Measurements from ENCODE around the gene DNTT. TPM values are rescaled to one million over a fixed set of nuclear protein-coding genes. Genes with fewer than 3 reads are reported as not detected.

The DNTT gene
- total RNA-seq, 1 donor from 2014 or later = not detected

DNA sequence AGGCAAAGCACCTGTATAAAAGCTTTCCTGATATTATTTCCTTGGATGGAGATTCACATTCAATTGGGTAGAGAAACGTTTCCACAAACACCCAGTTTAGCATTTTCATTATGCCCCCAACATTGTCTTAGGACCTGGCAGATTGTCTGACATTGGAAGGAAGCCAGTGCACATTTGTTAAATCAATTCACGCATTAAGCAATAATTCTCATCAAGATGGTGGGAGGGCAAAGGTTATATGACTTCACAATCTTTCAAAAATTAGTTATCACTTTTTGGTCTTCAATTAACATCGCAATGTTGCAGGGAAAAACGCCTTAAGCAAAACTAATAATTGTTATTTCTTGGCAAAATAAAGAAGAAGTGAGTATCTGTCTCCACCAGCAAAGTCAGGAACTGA, 38.2 kb downstream of the DNTT start:
- DNase-seq (ENCODE audit: low spot score) = no peak

DNA sequence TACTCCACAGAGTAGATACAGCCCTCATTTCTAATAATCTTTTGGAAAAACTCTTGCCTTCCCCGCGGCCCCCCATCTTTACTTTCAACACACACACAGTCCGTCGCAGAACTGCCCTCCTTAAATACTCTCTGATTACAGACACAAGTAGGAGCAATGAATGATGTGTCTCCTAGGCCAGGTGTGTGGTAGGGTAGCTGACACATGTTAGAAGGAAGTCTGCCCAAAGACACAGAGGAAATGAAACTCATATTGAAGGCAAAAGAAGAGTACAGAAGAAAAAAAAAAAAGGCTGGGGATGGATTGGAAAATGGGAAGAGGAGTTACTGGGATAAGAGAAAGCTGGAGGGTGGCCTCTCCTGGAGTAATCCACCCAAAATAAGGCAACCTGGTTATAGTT, 39.9 kb downstream of the DNTT start:
- DNase-seq (ENCODE audit: low spot score) = no peak

DNA sequence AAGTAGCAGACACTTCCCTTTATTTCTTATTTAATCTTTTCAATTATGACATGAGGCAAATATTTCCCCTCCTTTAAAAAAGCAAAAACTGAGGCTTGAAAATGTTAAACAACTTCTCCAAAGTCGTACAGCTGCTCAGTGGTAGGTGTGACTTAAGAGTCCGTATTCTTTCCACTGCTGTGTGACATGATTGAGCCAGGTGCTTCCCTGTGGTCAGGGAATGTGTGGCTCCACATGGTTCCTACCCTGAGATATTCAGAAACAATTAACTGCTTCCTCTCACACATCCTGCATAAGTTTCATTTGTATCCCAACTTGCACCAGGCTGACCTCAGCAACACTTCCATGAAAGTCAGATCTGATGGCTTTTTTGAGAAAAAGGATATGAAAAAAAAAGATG, 41.0 kb downstream of the DNTT start:
- no peak for DNase-seq (ENCODE audit: low spot score)

DNA sequence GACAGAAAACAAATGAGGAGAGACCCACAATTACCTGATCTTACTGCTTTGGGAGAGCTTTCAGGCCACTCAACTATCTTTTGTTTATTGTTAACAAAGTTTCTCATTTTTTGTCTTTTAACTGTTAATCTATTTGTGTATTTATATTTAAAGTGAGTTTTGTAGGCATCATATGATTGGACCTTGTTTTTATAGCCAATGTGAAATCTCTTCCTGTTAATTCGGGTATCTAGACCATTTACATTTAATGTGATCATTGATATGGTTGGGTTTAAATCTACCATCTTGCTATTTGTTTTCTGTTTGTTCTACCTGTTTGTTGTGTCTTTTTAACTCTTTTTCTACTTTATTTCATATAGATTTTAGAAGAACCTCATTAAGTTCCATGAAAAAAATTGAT, 42.1 kb downstream of the DNTT start:
- no peak for DNase-seq (ENCODE audit: low spot score)

DNA sequence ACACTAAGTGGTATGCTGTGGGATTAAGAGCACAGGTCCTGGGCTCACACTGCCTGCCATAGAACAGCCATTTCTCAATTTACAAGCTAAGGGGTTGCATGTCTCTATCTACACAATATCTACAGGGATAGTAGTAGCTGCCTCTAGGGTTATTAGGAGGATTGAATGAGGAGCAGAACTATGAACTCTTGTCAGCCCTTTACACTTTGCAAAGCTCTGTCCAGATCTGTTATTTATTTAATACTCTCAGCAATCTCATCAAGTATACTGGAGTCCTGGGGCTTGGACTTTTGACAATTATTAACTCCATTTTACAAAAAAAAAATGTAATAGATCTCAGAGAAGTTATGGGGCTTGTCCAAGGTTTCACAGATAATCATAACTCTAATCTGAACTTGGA, 47.8 kb downstream of the DNTT start:
- no peak for DNase-seq (ENCODE audit: low spot score)

DNA sequence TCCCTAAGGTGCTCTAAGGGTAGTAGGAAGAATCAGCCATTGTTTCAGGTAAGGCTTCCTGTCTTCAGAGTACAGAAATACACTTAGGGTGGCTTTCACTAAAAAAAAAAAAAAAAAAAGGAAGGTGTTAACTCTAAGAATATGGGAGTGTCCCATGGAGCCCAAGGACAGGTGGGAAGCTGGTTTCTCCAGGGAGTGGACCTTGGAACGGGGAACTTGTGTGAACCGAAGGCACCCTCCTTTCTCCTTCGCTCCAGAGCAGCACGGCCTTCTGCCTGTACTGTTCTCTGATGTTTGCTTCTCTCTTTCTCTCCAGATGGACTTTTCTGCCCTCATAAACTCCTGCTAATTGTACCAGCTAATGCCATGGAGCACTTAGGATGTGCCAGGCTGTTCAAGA, 48.3 kb downstream of the DNTT start:
- DNase-seq (ENCODE audit: low spot score) = peak; percentile 72

DNA sequence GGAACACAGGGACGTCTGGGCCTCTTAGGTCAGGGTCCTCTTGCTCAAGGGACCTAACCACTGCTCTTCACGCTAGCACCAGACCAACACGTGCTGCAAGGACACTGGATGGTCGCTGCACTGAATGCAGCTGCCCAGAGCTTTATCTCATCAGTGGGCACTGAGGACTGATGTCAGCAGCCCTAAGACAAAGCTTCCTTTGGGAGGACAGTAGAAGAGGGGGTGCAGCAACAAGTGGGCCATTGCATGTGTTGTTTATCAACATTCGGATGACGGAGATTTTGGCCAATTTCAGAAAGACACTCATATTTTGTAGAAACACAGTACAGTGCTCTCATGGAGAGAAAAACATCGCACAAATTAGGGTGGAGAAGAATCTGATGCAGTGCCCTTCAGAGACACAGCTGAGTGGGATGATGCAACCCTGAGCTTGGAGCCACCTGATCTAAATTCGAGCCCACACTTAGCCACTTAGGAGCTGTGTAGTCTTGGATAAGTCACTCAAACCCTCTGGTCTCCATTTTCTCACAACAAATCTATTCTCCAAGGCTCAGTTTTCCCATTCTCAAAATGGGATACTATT, 52.9 kb downstream of the DNTT start:
- DNase-seq (ENCODE audit: low spot score) = no peak

DNA sequence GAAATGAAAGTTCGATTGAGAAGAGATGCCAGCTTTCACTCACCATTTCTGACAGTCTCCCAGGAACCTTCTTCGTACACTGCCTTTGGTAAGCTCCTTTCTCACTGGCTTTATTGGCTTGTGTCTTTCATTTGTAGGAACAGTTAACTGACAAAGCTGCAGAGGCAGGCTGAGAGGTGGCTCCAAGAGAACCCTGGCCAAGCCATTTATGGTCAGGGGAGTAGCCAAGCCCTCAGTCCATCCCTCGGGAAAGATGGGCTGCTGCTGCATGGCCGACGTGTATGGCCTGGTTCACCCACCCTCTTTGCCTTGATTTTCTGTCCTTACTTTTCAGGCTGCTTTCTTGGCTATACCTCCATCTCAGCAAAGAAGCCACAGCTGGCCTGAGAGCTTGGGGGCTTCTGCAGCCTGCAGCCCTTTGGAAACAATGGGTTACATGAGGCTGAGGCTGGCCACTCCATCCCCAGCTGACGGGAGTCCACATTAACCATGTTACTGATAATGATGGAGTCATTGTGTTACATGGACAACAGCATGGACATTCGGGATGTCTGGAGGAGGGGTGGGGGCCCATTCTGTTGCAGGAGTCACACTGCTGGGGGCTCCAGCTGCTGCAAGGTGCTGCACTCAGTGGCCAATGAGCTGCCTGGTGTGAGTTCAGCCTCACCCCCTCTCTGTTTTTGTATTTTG, 54.8 kb downstream of the DNTT start, which contains the start of gene OPALIN:
OPALIN (minus strand) TSS at position 152 of the 690 bp plus-strand sequence; CDS start at position 46, 106 bp downstream.
- no peak for DNase-seq (ENCODE audit: low spot score)

DNA sequence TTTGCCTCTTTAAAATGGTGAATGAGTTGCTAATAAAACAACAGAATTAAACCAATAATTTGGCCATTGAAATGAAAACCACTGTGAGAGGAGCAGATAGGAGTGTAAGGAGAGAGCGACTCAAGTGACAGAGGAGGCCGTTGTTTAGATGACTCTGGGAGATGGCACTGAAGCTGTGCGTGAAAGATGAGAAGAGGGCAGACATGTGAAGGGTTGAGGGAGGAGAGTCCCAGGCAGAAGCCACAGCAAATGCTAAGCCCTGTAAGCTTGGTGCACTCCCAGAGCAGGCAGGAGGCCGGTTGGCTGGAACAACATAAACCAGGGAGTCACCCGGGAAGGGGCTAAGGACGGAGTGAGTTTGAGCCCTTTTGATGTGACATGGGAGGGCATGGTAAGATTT, 55.4 kb downstream of the DNTT start:
- no peak for DNase-seq (ENCODE audit: low spot score)

DNA sequence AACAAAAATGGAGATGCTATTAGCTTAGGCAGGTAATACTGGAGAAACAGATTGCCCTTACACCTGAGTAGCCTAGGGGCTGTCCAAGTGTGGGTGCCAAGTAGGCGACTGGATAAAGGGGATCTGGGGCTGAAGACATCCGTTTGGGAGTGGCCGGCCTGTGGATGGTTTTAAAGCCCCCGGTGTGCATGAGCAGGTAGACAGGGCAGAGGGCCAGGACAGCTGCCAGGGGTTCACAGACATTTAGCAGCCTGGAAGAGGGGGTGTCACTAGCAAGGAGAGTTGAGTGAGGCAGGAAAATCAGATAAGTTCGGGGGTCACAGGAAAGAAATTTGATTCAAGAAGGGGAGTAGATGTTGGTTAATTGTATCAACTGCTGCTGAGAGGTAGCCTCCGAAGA, 56.1 kb downstream of the DNTT start:
- no peak for DNase-seq (ENCODE audit: low spot score)

DNA sequence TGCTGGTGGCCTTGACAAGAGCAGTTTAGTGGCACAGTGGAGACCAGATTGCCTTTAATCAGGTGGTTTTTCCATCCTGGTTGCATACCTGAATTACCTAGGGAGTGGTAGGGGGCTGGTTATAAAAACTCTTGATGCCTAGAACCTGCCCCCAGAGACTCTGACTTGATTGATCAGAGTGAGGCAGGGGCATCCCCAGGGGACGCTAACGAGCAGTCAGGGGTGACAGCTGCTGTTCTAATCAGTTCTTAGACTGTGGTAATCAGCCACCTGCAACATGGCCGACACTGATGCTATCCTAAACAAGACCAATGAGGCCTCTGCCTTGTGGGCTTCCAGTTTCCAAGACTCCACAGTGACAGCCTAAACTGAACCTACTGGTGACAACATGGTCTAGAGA, 56.5 kb downstream of the DNTT start:
- no peak for DNase-seq (ENCODE audit: low spot score)

DNA sequence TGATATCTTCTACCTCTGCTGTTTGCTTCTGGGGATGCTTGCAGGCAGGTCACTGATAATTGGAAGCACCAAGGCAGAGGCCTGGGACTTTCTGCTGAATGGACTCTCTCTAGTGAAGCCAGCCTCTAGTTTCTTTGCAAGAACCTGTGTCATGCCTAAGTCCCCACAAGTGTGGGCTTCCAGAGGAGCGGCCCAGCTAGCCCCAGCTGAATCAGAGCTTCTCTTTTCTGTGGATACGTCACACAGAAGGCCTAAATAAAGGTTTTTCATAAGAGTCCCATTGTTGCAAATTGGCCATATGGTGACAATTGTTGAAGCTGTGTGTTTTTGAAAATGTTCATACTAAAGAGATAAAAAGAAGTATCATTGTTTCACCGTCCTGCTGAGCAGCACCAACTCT, 61.3 kb downstream of the DNTT start:
- no peak for DNase-seq (ENCODE audit: low spot score)

DNA sequence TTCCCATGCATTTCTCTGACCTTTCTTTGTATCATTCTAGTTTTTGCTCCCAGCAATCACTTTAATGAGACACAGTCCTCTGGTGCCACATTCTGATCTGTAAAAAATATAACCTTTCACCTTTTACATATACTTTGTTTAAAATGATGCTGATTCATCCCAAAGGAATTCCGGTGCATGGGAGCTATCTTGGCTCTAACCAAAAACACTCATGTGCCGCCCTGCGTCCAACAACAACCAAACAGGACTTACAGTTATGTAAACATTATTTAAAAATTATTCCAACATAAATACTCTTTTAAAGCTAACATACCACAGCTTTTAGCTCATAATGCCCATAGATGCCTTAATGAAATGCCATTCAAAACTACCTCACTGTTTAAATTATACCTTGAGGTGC, 62.3 kb downstream of the DNTT start:
- no peak for DNase-seq (ENCODE audit: low spot score)

DNA sequence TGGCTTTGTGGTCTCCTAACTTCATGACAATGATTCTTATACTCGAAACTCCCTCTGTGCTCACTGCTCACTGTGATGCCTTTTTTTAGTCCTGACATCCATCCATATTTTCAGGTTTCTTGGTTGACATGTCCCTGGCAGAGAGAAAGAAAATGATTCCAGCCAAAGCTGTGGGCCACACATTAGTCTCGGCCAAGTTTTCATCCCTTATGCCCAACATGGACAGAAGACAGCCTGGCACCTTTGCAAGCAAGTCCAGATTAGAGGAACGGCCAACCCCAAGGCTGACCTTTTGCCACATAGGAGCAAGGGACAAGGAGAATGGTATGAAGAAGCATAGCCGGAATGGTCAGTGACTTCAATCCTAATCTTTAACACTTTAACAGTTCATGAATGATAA, 63.2 kb downstream of the DNTT start:
- no peak for DNase-seq (ENCODE audit: low spot score)

DNA sequence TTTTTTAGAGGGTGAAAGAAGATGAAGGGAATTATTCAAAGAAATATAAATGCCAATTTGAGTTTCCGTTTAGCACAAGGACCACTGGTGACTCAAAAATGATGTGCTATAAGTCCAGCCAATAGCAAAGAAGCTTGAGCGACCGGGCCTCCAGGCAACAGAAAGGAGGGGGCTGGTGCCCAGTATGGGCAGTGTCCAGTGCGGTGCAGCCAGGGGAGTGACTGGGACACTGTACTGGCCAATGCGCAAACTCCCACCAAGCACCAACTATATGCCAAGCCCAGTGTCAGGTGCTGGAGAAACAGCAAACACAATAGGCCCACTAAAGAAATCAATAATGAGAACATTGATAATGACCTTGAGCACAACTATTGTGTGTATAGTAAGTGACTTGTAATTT, 64.7 kb downstream of the DNTT start:
- peak; percentile 57 for DNase-seq (ENCODE audit: low spot score)

DNA sequence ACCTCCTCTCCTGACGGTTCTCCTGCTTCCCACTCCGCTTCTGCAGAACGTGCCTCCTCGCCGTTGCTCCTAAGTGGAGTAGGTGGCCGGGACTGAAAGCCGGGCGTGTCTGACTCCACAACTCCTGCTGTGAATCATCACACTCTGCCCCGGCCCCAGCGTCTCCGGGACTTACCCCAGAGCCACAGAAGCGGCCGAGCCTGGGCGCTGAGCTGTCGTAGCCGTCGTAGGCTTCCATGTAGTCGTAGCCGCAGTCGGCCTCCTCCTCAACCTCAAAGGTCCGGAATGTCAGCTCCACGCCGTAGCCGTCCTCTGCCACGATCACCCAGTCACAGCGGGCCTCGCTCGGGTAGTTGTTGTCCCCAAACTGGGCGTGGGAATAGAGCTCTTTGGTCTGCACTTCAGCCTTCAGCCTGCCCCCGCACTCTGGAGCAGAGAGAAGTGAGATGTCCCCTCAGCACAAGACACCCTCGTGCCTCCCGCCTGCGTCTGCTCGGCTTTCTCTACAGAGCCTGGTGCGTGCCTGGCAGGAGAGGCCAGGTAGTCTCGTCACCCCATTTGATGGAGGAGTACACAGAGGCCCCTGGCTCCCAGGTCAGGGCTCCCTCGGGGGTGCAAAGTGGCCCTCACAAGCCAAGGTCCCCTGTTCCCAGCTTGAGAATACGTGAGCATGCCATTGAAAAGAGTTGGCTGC, 65.8 kb downstream of the DNTT start:
- DNase-seq (ENCODE audit: low spot score) = peak; percentile 28

DNA sequence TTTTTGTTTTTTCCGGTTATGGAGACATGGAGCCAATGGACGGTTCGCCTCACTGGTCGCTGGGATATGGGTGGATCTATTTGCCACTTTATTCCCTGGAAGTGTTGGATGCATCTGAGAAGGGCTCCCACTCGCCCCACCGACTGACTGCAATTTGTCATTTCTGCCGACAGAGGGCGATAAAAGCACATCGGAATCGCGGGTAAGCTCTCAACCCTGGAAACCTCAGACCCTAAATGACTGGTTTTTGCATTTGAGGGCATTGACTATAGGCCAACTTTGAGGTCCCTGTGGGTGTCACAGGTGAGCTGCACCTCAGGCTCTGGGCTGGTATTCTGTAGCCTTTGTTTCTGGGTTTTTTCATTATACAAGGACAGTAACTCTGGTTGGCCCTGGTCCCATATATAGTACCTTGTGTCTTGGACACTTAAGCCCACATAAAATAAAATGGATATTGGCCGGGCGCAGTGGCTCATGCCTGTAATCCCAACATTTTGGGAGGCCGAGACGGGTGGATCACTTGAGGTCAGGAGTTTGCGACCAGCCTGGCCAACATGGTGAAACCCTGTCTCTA, 66.4 kb downstream of the DNTT start:
- peak; percentile 44 for DNase-seq (ENCODE audit: low spot score)

DNA sequence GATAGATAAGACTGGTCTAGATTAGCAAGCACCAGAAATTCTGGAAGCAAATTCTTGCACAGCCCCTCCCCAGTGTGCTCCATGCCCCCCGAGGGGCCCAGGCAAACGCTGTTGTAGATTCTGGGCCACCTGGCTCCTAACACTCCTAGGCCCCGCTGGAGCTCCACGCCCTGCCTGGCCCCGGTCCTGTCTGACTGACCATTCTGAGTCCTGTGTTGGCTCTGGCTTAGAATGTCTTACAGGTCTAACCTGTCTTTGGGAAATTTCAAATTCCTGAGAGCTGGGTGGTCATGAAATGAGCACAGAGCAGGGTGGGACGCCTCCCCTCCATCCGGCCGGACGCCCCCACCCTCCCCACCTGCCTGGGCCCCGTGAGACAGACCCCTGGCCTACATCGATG, 67.1 kb downstream of the DNTT start:
- no peak for DNase-seq (ENCODE audit: low spot score)

DNA sequence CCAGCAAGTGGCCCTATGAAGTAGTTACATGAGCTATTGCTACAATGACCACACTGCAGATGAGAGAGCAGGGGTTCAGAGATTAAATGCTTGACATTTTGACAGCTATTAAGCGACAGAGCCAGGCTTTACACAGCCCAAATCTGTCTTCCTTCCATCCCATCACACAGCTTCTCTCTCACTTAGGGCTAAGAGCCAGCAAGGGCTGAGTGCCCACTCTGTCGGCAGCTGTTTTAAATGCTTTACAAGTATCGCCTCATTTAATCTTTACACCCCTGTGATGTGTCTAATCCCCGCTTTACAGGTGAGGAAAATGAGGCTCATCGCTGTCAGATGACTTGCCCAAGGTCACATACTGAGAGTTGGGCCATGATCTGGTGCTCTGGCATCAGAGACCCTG, 69.8 kb downstream of the DNTT start:
- no peak for DNase-seq (ENCODE audit: low spot score)

DNA sequence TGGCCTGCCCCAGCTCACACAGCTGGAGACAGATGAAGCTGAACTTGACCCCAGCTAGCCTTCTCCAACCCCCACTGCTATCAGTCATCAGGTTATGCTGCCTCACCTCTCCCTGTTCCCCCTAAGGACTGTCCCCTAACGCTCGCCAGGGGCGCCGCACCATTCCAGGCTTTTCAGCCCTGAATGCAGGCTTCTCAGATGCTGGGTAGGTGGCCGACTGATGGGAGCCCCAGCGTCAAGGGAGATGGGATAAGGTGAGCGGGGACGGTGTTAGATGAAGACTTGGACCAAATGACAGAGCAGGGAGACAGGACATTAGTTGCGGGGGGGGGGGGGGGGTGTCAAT, 70.4 kb downstream of the DNTT start:
- DNase-seq (ENCODE audit: low spot score) = no peak

DNA sequence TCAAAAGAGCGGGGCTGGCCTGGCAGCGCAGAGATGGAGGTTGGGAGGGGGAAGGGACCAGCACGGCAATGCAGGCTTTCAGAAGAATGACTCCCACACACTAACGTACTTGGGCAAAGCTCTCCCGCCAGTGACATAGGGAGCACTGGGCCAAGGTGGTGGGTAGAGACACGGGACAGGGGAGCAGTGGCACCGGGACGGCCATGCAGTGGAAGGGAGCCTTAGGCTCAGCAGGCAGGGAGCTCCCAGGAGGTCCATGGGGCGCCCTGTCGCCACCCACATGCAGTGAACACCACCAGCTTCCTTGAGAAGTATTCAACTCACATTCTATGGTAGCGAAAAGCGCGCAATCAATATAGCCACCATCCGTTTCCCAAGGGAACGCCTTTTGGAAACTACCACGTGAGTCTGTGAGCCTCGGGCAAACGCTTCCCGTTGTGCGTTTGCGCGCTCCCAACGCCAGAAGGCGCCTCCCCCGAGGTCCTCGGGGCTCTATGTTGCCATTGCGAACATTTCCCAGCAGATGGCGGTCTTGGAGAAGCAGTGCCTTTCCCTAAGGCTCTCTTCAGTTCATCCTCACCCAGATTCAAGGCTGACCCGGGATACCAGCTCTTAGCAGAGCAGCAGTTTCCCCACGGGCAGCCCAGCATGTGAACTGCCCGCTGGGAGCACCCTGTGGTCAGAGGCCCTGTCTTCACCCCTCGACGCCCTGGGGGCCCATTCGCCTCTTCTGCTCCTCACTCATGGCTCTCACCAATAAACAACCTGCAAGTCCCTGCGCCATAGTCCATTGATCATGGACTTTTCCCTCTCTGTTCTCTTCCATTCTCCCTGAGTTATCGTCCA, 71.0 kb downstream of the DNTT start:
- DNase-seq (ENCODE audit: low spot score) = peak; percentile 89

DNA sequence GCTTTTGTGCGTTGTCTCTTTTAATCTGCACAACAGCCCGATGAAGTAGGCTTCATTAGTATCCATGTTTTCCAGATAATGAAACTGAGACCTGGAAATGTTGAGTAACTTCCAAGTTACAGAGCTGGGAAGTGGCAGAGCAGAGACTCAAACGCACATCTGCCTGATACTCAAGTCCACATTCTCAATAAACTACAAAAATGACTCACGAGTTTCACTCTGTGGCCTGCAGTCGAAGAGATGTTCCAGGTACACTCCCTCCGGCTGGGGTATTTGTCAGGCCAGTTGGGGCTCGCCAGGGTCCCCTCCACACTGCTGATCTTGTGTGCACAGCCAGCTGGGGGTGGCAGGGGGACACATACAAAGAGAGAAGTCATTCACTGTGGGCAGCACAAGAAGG, 72.2 kb downstream of the DNTT start:
- no peak for DNase-seq (ENCODE audit: low spot score)

Data from mucosa of gallbladder (tissue), 1 donor.